ENCODE data around the gene GEMIN2. TPM values are rescaled to one million over a fixed set of nuclear protein-coding genes. Genes with fewer than 3 reads are reported as not detected.
"Not testable (repeated sequence)": the region's sequence is repeated elsewhere in the genome, so short reads cannot be mapped to it uniquely, and the experiment has no call there.

The GEMIN2 gene
- total and polyA plus RNA-seq, 11 donors: 3.8 to 18.2 (median 7.4) TPM

- no peaks in the 10 kb centered on the region for H3K27me3 ChIP-seq
- H3K9me3 ChIP-seq: no peaks in the 10 kb centered on the region
- 92 to 96% (median 94%) methylated on average over 4 of the region's 4 CpGs for WGBS, 4 donors
- ATAC-seq (no peak), DNase-seq (no peak)
- no peak overlapping the region for H3K4me3 ChIP-seq
- H3K4me1 ChIP-seq: peaks cover 0 to 6% (median 0%) of the 10 kb centered on the region in 12 donors
- intact Hi-C loops (cut with DNase I): no loop called here
- H3K36me3 ChIP-seq: peaks cover 0 to 98% (median 96%) of the 10 kb centered on the region in 9 donors
- TF ChIP-seq, protein P1, sequence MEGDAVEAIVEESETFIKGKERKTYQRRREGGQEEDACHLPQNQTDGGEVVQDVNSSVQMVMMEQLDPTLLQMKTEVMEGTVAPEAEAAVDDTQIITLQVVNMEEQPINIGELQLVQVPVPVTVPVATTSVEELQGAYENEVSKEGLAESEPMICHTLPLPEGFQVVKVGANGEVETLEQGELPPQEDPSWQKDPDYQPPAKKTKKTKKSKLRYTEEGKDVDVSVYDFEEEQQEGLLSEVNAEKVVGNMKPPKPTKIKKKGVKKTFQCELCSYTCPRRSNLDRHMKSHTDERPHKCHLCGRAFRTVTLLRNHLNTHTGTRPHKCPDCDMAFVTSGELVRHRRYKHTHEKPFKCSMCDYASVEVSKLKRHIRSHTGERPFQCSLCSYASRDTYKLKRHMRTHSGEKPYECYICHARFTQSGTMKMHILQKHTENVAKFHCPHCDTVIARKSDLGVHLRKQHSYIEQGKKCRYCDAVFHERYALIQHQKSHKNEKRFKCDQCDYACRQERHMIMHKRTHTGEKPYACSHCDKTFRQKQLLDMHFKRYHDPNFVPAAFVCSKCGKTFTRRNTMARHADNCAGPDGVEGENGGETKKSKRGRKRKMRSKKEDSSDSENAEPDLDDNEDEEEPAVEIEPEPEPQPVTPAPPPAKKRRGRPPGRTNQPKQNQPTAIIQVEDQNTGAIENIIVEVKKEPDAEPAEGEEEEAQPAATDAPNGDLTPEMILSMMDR (IDR thresholded peaks at IDR 0.05): no peak
- no peak for TF ChIP-seq POLR2A (IDR thresholded peaks at IDR 0.05)
- no peak overlapping the region for H3K27ac ChIP-seq
These were observed 23.5 kb upstream of the GEMIN2 start for GRCh38 chr14:39090548-39091111.

DNA sequence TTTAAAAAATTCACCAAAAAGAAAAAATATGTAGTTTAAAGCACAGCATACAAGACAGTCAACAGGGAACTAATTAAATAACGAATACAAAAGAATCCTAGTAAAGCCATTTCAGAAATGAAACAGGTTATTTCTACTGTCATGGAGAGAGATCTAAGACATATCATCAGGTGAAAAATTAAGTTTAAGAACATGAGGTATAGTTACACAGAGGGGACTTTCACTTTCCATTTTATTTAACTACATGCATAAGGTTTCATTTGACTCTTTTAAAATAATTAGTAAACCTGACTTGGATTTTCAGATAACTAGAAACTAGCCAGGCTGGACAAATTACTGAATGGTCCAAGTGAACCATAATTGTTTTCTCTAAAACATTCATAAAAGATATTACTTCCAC lies 22.4 kb upstream of the GEMIN2 start:
- WGBS, 4 donors: 85 to 92% (median 88%) methylated on average over 1 of the region's 1 CpG
- H3K9me3 ChIP-seq: no peaks in the 10 kb centered on the region
- ATAC-seq (no peak), DNase-seq (no peak)
- H3K36me3 ChIP-seq: peaks cover 0 to 95% (median 92%) of the 10 kb centered on the region in 9 donors
- H3K4me3 ChIP-seq: no peak overlapping the region
- no peak overlapping the region for H3K27ac ChIP-seq
- H3K4me1 ChIP-seq: peaks cover 0 to 7% (median 0%) of the 10 kb centered on the region in 12 donors
- TF ChIP-seq POLR2A (IDR thresholded peaks at IDR 0.05): no peak
- TF ChIP-seq, protein P1 (IDR thresholded peaks at IDR 0.05): no peak
- intact Hi-C loops (cut with DNase I): no loop called here
- no peaks in the 10 kb centered on the region for H3K27me3 ChIP-seq

DNA sequence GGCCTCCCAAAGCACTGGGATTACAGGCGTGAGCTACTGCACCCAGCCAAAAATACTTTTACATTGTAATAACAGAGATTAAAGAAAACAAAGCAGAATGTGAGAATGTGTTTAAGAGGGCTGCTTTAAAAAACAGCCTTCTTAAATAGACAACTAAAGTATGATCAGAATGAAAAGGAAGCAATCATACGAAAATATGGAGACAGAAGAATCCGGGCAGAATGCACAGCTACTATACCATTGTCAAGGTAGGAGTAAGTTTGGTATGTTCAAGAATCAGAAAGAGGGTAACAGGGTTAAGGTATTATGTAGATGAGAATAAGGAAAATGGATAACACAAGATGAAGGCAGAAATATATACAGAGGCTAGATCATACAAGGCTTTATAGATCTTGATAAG lies 19.6 kb upstream of the GEMIN2 start:
- Histone ChIP-seq H3K27ac (no peak overlapping the region), H3K4me1 (peaks cover 0 to 33% (median 17%) of the 10 kb centered on the region in 12 donors), H3K27me3 (no peaks in the 10 kb centered on the region), H3K36me3 (peaks cover 0 to 68% (median 64%) of the 10 kb centered on the region in 9 donors), H3K4me3 (no peak overlapping the region), H3K9me3 (no peaks in the 10 kb centered on the region)
- DNase-seq (no peak), ATAC-seq (no peak)
- intact Hi-C loops (cut with DNase I): no loop called here
- no peak for TF ChIP-seq POLR2A (IDR thresholded peaks at IDR 0.05)
- TF ChIP-seq, protein P1 (IDR thresholded peaks at IDR 0.05): no peak
- 64 to 97% (median 90%) methylated on average over 3 of the region's 3 CpGs for WGBS, 4 donors

DNA sequence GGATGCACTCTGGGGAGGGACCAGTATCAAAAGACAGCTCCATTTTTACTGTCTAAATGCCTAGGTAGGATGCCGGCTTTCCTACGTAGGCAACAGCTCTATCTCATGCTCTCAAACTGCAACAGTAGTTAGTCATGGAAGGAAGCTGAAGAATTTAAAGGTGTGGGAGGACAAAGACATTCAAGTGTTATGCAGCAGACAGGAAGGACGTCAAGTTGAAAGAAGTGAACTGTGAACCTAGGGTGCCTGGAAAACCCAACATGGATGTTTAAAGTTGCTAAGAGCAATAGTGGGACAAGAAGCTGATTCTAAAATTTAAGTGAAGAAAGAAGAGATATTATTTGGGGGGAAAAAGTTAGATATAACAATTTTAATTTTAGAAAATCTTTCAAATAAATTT lies 17.0 kb upstream of the GEMIN2 start:
- H3K27me3 ChIP-seq: no peaks in the 10 kb centered on the region
- peaks cover 0 to 42% (median 38%) of the 10 kb centered on the region in 9 donors for H3K36me3 ChIP-seq
- H3K4me1 ChIP-seq: peaks cover 0 to 59% (median 31%) of the 10 kb centered on the region in 12 donors
- TF ChIP-seq POLR2A (IDR thresholded peaks at IDR 0.05): no peak
- TF ChIP-seq, protein P1 (IDR thresholded peaks at IDR 0.05): no peak
- DNase-seq: no peak
- no peaks in the 10 kb centered on the region for H3K9me3 ChIP-seq
- intact Hi-C loops (cut with DNase I): no loop called here
- H3K4me3 ChIP-seq: no peak overlapping the region
- 18 to 25% (median 20%) methylated on average over 3 of the region's 3 CpGs for WGBS, 4 donors
- peak in 2 of 4 donors; percentile 55 to 65 for ATAC-seq
- H3K27ac ChIP-seq: peak overlapping the region in 2 of 12 donors; percentile 16 to 38

DNA sequence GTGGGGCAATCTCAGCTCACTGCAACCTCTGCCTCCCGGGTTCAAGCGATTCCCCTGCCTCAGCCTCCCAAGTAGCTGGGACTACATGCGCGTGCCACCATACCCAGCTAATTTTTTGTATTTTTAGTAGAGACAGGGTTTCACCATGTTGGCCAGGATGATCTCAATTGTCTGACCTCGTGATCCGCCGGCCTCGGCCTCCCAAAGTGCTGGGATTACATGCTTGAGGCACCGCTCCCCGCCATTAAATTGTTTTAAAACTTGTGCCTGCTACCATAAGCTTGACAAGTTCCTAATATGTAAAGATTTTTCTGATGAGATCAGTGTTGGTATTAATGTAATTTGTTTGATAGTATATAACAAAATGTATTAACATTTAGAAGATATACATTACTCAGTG lies 14.9 kb upstream of the GEMIN2 start:
- ATAC-seq; H3K9me3 ChIP-seq; DNase-seq; H3K27ac ChIP-seq; H3K27me3 ChIP-seq; intact Hi-C loops (cut with DNase I); H3K4me3 ChIP-seq: not testable (repeated sequence)
- H3K36me3 ChIP-seq: peaks cover 0 to 22% (median 19%) of the 10 kb centered on the region in 9 donors
- peaks cover 2 to 66% (median 37%) of the 10 kb centered on the region in 12 donors for H3K4me1 ChIP-seq
- WGBS, 4 donors: 90 to 97% (median 94%) methylated on average over 10 of the region's 10 CpGs

Data from heart left ventricle (tissue), 16 donors.